HG03280 (cell line): ENCODE results near the gene APMAP.

Experiments used
- ATAC-seq: cut with Tn5 transposase; IDR thresholded peaks from one replicate; pipeline ENCODE4 v1.9.1; 2021; ENCODE audit warnings: mild to moderate bottlenecking, moderate library complexity; ENCODE audit not compliant: unreplicated experiment

APMAP gene

DNA sequence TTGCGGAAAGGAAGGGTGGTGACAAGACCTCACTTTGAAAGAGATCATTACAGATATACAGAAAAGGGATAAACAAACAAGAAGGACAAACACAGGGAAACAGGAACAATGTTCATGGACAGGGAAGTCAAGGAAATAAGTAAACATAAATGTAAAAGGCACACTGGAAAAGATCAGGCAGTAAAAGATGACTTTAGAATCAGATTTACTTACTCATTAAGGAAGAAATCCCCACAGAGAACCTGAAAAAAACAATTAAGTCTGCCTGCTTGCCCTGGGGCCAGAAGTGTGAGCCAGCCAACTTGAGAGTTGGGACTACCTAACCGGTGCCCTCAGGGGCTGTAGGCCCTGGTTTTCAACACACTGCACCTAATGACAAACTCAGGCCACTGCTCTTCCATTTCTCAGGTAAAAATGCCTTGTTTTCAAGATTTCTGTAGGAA is 1.7 kb downstream of the APMAP start:
- ATAC-seq, result no peak

DNA sequence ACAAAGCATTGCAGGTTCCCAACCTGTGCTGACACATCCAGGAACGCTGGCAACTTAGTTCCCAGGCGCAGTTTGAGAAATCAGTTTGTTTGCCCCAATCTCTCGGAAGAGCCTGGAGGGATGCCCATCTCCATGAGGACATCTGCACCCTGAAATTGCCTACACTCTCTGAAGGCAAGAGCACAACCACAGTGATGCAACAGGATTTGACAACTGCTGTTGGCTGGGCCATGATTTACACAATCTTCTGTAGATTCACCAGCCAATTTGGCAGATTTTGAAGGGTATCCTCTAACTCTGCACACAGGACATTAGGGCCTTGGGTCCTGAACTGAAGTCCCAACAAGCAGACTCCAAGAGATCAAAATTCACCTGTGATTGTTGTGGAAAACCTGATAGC is 3.4 kb downstream of the APMAP start:
- no peak for ATAC-seq

DNA sequence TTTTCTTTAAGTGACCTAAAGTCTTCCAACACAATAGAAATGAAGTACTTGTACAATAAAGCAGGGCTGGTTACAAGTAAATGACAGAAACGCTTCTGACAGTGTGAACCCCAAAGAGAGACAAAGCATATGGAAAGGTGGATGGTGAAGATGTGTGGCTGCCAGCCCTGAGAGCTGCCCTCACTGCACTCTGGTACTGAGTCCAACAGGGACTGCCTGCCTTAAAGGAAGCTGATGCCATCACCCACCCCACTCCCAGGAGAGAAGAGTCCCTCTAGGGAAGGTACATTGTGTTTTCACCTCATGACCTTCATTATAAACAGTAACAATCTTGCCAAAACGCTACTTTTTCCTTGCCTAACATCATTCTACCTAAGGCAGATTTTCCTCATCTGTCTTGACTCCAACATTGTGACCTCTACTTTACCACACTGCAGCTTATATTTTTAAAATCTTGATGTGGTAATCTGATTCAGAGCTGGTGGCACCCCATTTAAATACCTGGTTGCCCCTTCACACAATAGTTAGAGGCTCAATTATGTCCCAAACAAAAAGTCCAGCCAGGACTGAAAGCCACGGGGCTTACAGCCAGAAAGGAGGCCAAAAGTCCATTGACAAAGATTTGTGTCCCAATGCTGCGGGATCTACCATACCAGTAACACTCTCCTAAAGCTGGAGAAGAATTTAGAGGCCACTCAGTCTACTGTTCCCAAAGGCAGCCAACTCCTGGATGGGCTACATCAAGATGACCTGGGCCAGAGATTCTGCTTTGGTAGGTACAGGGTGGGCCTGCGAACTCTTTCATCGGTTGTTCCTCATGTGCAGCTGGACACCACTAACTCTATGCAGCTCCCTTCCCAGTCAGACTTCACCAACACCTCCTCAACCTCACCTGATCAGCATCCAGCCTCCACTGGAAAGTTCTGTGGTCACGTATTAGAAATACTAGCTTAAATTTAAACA is 4.4 kb downstream of the APMAP start:
- ATAC-seq, result no peak

DNA sequence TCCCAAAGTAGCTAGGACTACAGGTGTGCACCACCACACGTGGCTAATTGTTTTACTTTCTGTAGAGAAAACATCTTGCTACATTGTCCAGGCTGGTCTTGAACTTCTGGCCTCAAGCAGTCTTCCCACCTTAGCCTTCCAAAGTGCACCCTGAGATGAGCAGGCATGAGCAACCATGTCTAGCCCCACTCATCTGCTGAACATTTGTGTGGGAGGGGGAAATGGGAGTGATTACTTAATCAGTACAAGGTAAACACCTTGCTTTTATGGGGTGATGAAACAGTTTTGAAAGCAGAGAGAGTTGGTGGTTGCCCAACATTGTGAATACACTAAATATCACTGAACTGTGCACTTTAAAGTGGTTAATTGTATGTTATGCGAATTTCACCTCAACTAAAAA is 5.3 kb downstream of the APMAP start:
- no peak for ATAC-seq

DNA sequence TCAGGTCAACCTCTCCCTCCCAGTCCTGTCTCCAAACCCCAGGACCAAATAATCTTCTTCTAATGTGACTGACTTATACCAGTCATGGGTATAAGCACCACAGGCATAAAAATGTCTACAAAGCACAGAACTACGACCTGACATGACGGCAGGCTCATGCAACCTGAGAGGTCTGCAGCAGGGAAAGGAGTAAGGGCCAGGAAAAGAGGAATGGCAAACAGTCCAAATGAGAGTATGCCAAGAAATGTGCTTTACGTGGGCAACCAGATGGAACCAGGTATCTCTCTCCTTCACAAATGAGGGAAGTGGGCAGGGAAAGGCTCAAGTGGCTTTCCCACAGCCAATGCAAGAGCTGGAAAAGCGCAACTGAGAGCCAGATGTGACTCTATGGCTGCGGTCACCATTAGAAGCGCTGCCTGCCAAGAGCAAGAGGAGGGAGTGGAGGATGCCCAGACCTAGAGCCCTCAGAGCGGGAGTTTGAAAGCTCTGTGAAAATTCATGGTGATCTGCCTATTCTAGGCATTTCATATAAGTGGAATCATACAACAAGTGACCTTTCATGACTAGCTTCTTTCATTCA is 6.0 kb downstream of the APMAP start:
- no peak for ATAC-seq

DNA sequence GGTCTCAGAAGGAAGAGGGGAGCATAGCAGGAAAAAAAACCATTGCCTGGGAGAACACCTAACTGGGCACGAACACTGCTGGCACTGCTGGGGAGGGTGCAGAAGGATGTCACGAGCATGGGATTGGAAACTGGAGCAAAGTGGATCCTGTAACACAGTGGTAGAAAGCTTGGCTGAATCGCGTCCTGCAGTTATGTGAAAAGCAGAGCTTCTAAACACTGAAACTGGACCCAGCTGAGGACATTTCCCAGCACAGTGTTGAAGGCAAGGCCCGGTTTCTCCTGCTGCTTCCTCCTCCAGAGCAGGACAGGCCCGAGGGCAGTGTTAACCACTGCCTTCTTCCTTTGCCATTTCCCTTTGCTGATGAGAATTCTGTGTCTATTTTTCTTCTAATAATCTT is 6.7 kb downstream of the APMAP start:
- ATAC-seq, result no peak

DNA sequence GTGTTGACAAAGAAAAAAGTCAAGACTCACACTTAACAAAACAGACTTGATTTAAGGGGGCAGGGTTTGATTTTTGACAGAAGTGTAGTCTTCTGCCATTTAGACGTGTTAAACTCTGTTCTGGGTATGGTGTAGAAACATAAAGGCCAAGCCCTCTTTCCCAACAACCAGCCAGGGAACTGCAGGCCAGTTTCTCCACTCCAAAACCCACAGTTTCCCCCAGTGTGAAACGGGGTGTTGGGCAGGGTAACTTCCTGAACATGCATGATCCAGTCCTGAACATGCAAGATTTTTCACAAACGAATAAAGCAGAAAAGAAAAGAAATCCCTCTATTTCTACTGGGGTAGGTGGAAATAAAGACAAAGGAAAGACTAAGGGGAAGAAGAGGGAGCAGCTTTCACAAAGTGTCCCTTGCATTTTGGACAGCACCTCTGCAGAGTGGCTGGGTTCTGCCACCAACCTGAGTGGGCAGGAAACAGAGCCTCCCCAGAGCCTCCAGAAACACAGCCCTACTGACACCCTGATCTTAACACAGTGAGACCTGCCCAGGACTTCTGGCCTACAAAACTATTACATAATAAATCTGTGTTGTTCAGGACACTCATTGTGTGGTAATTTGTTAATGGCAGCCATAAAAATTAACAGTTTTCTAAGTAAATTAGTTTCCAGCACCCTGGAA is 7.5 kb downstream of the APMAP start:
- ATAC-seq, result no peak

DNA sequence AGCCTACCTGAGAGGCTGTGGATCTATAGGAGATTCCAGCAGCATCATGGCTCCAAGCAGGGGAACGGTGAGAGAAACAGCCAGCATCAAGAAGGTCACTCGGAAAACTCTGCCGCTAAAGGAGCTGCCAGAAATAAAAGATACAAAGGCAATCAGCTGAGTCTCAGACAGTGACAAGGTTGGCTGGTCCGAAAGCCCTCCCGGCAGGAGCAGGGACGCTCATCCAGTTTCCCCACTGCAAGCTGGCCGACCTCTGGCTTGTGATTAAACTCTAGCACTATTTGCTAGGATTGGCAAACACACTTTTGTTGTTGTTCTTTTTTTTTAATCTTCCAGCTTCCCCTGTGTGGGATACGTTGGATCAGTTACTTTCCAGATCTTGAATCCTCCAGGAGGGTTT is 8.7 kb downstream of the APMAP start:
- ATAC-seq, result no peak

DNA sequence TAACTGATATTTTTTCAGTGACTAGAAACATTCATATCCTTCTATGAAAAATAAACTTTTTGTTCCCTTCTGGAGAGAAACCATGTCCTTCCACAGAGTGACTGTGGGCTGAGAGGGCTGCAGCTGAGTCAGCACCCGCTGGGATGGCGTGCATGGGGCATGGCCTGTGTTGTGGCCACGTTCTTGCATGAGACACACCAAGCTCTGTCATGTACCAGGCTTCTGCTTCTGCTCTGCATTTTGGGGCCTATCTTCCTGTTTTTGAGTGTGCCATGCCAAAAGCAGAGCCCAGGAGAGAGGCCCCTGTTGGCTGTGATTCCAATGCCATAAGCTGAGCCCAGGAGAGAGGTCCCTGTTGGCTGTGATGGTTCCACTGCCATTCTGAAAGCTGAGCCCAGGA is 10.8 kb downstream of the APMAP start:
- ATAC-seq, result no peak

DNA sequence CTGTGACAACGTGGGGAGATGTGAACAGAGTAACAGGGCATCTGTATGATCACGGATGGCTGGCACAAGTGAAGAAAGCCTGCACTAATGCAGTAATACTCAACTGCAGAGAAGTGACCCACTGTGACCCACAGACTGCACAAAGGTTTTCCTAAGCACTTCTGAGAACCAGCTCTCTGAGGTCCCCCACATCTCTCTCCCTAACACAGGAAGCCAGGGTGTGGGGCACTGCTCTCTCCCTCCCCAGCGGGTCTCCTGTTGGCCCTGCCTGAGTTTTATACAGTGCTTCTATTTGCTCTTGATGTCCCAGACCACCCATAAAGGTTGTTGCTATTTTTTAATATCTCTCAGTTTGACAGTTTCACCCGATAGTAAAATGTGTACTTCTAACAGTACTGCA is 11.3 kb downstream of the APMAP start:
- ATAC-seq, result no peak

DNA sequence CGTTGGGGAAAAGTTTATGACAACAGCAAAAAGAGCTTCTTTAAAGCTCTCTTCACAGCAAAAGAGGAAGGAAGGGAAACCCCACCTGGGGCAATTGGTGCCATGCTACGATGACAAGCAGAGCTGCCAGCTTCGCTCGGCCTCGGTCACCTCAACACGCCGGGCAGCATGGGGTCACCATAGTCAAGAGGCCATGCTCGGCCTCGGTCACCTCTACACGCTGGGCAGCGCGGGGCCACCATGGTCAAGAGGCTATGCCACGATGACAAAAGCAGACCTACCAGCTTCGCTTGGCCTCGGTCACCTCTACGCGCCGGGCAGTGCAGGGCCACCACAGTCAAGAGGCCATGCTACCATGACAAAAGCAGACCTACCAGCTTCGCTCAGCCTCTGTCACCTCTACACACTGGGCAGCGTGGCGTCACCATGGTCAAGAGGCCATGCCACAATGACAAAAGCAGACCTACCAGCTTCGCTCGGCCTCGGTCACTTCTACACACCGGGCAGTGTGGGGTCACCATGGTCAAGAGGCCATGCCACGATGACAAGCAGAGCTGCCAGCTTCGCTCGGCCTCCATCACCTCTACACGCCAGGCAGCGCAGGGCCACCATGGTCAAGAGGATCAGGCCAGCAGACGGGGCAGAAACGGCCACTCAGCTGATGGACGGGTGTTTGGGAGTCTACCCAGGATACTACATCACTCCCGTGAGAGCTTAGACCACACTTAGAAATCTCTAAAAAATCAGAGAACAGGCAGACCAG is 12.1 kb downstream of the APMAP start:
- ATAC-seq, result no peak

DNA sequence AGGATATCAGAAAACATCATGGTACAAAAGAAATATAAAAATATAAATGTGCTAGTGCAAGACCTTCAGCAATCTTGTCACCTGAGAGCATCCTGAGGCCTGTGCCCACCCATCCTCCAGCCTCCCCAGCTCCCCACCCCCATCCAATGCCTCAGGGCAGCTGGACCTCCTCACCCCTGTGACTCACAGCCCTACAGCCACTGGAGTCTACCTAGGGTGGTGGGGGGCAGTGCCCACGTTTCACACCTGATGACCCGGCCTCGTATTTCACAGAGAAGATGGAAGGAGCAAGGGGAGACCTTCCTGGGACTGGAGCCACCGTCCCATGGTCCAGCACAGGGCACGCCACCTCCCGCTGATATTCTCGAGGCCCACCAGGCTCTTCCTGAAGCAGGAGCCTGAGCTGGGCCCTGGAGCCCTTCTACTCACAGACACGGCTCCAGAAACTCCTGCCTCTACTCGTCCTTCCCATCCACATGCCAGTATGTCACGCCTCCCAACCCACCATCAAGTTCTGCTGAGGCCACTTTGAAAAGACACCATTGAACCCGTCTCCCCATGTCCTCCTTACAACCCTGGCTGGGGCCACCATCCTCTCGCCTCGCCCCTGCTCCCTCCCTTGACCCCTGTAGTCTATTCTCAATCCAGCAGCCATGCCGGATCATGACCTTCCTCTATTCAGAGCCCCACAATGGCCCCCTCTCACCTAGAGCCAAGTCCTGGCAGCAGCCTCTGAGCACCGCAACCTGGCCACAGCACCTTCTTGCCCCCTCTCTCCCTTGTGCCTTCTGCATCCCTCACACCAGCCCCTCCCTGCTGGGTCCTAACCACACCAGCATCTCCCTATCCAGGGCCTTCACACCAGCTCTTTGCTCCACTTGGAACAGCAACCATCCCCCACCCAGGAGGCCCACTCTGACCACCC is 13.3 kb downstream of the APMAP start:
- ATAC-seq, result no peak

DNA sequence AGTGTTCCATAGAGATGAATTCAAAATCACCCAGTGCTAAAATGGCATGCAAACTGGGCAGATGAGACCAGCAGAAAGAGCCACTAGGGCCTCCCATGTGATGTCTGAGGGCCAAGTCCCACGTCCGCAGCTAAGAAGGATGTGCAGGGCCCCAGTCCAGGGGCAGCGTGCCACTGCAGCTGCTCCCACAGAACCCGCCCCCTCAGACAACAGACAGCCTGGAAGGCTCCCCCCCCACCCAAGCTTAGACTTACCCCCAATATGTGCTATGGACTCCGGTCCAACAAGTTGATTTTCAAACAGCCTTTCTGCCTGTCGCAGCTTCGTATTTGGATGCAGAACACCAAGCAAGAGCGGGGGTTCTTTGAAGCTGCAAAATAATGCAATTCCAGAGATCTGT is 14.0 kb downstream of the APMAP start:
- ATAC-seq, result no peak

DNA sequence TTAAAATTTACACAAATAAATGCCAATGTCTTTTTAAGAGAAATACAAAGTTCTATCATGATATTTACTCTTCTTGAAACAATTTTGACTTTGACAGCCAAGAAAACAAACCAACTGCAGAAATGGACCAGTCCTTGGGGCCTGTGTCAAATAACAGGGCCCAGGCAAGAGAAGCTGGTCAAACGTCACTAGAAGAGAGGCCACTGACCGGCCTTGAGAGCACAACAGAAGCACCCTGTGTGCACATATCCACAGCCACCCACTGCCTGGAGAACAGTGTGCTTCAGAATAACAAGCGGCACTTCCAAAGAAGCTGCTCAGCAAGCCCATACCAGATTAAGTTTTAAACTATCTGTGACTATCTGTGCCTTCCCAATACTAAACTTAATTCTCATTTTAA is 14.8 kb downstream of the APMAP start:
- ATAC-seq, result no peak

DNA sequence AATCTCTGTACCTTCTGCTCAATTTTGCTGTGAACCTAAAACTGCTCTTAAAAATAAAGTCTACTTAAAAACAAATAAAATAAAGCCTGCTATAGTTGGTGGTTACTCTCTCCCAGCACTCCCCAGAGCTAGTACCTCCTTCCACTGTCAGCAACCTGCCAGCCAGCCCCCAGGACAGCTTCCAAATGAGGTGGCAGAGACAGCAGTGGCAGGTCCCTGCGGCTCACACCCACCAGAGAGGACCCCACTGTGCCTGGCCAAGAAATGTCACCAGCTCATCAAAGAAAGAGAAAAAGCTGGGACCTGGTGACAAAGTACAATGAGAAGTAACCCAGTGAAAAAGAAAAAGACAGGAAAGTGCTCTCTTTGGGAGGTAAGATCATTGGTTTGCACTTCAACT is 15.2 kb downstream of the APMAP start:
- no peak for ATAC-seq

DNA sequence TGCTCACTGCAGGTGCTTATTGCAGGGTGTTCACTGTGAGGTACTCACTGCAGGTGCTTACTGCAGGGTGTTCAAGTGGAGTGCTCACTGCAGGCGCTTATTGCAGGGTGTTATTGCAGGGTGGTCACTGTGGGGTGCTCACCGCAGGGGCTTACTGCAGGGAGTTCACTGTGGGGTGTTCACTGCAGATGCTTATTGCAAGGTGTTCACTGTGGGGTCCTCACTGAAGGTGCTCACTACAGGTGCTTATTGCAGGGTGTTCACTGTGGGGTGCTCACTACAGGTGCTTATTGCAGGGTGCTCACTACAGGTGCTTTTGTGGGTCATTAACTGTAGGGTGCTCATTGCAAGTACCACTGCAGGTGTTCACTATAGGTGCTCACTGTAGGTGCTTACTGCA is 20.2 kb downstream of the APMAP start:
- no peak for ATAC-seq

DNA sequence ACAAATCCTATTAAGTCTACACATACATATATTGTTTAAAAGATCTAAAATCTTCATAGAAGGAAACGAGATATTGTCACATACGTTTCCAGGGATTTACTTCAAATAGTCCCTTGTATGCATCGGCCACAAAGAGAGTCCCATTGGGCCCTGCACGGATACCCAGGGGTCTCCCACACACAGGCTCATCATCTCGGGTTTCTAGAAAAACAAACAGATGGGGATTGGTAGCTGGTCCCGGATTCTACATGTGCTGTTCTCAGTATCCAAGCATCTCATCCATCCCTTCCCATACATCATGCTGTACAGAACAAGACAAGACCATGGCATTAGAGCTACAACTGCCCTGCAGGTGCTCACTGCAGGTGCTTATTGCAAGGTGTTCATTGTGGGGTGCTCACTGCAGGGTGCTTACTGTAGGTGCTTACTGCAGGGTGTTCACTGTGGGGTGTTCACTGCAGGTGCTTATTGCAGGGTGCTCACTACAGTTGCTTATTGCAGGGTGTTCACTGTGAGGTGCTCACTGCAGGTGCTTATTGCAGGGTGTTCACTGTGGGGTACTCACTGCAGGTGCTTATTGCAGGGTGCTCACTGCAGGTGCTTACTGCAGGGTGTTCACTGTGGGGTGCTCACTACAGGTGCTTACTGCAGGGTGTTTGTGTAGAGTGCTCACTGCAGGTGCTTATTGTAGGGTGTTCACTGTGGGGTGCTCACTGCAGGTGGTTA is 21.0 kb downstream of the APMAP start:
- no peak for ATAC-seq

DNA sequence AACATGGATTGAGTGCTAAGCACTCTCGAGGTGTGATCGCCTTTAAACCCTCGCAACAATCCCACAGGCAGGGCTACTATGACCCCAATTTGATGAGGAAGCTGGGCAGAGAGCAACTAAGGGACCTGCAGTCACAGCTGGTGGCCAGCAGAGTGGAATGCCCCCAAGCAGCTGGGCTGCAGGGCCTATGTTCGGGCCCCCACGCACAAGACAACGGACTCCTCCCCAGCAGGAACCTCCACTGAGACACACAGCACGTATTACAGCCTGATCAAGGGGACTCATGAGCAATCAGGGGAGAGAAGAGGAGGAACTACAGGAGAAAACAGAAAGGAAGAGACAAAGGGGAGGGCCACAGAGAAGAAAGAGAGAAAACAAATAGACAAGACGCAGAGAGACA is 21.8 kb downstream of the APMAP start:
- no peak for ATAC-seq

DNA sequence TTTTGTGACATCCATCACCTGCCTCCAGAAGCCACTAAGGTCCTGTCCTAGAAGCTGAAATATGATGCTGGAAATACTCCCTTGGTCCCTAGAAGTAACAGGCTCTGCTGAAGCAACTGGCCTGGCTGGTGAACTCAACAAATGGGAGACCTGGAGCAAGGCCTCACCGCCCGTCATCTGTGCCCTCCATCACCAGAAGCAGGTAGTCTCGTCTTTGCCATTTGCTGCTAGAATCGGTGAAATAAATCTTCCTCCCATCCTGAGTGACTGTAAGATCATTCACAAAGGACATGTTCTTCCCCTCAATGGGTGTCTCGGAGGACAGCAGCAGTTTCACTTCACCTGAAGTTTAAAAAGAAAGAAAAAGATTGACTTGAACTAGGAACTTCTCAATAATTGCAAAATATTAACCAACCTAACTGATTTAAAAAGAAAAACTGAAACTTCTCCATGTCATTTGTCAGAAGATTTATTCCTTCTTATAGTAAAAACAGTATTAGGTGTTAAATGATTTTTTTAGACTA is 22.5 kb downstream of the APMAP start:
- no peak for ATAC-seq
